SK-N-SH treated with all-trans-retinoic acid at 6 μM for 48 hours (cell line): ENCODE measurements around the gene BNIPL.

ENCODE experiments used
- ARNTL ChIP-seq: fragments of 450-650 bp; formaldehyde crosslinking; IDR thresholded peaks from 2 replicates; pipeline ENCODE4 v1.5.0; 2020; ENCODE audit warnings: low read depth, mild to moderate bottlenecking, moderate library complexity, borderline replicate concordance
- BACH2 ChIP-seq: fragments of 250-450 bp; sonication (Bioruptor Pico); IDR thresholded peaks from 2 replicates; pipeline ENCODE4 v1.9.0; 2021; ENCODE audit warnings: mild to moderate bottlenecking, borderline replicate concordance
- CREB5 ChIP-seq: fragments of 250-450 bp; sonication (Bioruptor Pico); IDR thresholded peaks from 2 replicates; pipeline ENCODE4 v1.5.1; 2020; ENCODE audit warnings: low read depth, mild to moderate bottlenecking, moderate library complexity
- CSRNP3 ChIP-seq: fragments of 250-450 bp; sonication (Bioruptor Pico); IDR thresholded peaks from 2 replicates; pipeline ENCODE4 v1.5.1; 2021; ENCODE audit warnings: mild to moderate bottlenecking, moderate library complexity
- OSR1 ChIP-seq: fragments of 250-450 bp; sonication (Bioruptor Pico); IDR thresholded peaks from 2 replicates; pipeline ENCODE4 v1.8.0; 2022; ENCODE audit warnings: moderate library complexity, mild to moderate bottlenecking, inconsistent platforms
- RARB ChIP-seq: fragments of 250-450 bp; sonication (Bioruptor Pico); IDR thresholded peaks from 2 replicates; pipeline ENCODE4 v1.8.0; 2021; ENCODE audit warnings: mild to moderate bottlenecking, moderate library complexity
- SNAI2 ChIP-seq: fragments of 250-450 bp; sonication (Bioruptor Pico); IDR thresholded peaks from 2 replicates; pipeline ENCODE4 v1.5.0; 2020; ENCODE audit warnings: mild to moderate bottlenecking, moderate library complexity
- TOX ChIP-seq: fragments of 250-450 bp; sonication (Bioruptor Pico); IDR thresholded peaks from 2 replicates; pipeline ENCODE4 v1.8.0; 2021; ENCODE audit warnings: mild to moderate bottlenecking, moderate library complexity, borderline replicate concordance
- ZC3H10 ChIP-seq: fragments of 250-450 bp; sonication (Bioruptor Pico); IDR thresholded peaks from 2 replicates; pipeline ENCODE4 v1.5.1; 2021; ENCODE audit warnings: mild to moderate bottlenecking, moderate library complexity
- ZNF565 ChIP-seq: fragments of 450-650 bp; formaldehyde crosslinking; conservative IDR thresholded peaks from 2 replicates; pipeline ENCODE4 v1.5.0; 2020; ENCODE audit warnings: low read depth, mild to moderate bottlenecking, moderate library complexity
- ZNF70 ChIP-seq: fragments of 450-650 bp; formaldehyde crosslinking; IDR thresholded peaks from 2 replicates; pipeline ENCODE4 v1.5.0; 2020; ENCODE audit warnings: mild to moderate bottlenecking, moderate library complexity
- TF ChIP-seq, protein P1 (sequence below): fragments of 250-450 bp; sonication (Bioruptor Pico); IDR thresholded peaks from 2 replicates; pipeline ENCODE4 v1.8.0; 2020; ENCODE audit warnings: mild to moderate bottlenecking, moderate library complexity, borderline replicate concordance
- TF ChIP-seq, protein P2 (sequence below): fragments of 250-450 bp; sonication (Bioruptor Pico); IDR thresholded peaks from 2 replicates; pipeline ENCODE4 v1.8.0; 2021; ENCODE audit warnings: low read depth, mild to moderate bottlenecking, moderate library complexity, borderline replicate concordance

DNA sequence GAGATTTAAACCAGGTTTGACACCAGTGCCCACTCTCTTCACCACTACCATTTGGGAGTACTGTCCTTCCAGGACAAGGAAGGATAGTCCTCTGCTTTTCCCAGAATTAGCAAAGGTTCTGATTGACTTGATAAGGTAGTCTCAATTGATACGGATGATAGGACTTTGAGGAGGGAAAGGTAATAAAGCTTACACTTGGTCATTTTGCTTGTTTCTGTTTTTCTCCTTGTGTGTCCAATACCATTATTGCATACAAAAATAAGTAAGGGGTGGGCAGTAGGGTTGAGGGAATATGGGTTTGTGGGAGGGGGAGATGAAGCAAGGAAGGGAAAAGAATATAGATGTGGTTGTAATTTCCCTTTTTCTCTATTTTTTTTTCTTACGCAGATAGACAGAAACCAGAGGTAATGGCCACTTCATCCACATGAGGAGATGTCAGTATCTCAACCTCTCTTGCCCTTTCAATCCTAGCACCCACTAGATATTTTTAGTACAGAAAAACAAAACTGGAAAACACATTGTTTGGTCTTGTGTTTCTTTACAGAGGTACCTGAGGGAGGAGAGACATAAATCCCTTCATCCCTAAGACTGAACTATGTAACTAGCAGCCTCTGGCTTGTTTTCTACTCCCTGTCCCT lies 13.8 kb downstream of the BNIPL start:
- TF ChIP-seq CREB5 (CRISPR knock-in tag) (no peak), TOX (CRISPR knock-in tag) (no peak), RARB (CRISPR knock-in tag) (no peak), ZNF565 (CRISPR knock-in tag) (no peak), BACH2 (no peak), CSRNP3 (no peak), OSR1 (CRISPR knock-in tag) (no peak), ZNF70 (CRISPR knock-in tag) (no peak), ZC3H10 (CRISPR knock-in tag) (no peak), ARNTL (no peak), SNAI2 (no peak)
- TF ChIP-seq, protein P1, sequence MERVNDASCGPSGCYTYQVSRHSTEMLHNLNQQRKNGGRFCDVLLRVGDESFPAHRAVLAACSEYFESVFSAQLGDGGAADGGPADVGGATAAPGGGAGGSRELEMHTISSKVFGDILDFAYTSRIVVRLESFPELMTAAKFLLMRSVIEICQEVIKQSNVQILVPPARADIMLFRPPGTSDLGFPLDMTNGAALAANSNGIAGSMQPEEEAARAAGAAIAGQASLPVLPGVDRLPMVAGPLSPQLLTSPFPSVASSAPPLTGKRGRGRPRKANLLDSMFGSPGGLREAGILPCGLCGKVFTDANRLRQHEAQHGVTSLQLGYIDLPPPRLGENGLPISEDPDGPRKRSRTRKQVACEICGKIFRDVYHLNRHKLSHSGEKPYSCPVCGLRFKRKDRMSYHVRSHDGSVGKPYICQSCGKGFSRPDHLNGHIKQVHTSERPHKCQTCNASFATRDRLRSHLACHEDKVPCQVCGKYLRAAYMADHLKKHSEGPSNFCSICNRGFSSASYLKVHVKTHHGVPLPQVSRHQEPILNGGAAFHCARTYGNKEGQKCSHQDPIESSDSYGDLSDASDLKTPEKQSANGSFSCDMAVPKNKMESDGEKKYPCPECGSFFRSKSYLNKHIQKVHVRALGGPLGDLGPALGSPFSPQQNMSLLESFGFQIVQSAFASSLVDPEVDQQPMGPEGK (CRISPR knock-in tag) = no peak
- TF ChIP-seq, protein P2, sequence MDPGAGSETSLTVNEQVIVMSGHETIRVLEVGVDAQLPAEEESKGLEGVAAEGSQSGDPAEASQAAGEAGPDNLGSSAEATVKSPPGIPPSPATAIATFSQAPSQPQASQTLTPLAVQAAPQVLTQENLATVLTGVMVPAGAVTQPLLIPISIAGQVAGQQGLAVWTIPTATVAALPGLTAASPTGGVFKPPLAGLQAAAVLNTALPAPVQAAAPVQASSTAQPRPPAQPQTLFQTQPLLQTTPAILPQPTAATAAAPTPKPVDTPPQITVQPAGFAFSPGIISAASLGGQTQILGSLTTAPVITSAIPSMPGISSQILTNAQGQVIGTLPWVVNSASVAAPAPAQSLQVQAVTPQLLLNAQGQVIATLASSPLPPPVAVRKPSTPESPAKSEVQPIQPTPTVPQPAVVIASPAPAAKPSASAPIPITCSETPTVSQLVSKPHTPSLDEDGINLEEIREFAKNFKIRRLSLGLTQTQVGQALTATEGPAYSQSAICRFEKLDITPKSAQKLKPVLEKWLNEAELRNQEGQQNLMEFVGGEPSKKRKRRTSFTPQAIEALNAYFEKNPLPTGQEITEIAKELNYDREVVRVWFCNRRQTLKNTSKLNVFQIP (CRISPR knock-in tag) = no peak; the same call in 1 of the 2 replicates
